Activated naive CD4-positive, alpha-beta T cell treated with anti-CD3 and anti-CD28 coated beads, Interleukin-2, amount 10 ng/mL, durations not matched to agents 7 days and 5 days (primary cell): ENCODE measurements around the gene FLNA.
"Not testable (repeated sequence)": the region's sequence is repeated elsewhere in the genome, so short reads cannot be mapped to it uniquely, and the experiment has no call there.

Source experiments
- CTCF ChIA-PET: fragments of 350-600 bp; sonication (Branson Sonifier 250); formaldehyde crosslinking; loops from one replicate; lab custom pipeline; 2021; ENCODE audit warnings: antibody characterized with exemption; lab: Charles Lee
- DNase-seq: peaks from one replicate; pipeline ENCODE4 v3.0.0-alpha.2; 2020
- H3K27ac Mint-ChIP-seq: one replicate; pipeline ENCODE4 v1.8.0; 2021; ENCODE audit warnings: mild to moderate bottlenecking, moderate library complexity, mixed read lengths
- H3K27me3 Mint-ChIP-seq: one replicate; pipeline ENCODE4 v1.8.0; 2021; ENCODE audit warnings: mild to moderate bottlenecking, mixed read lengths
- H3K36me3 Mint-ChIP-seq: one replicate; pipeline ENCODE4 v1.8.0; 2021; ENCODE audit warnings: mixed read lengths
- H3K4me1 Mint-ChIP-seq: one replicate; pipeline ENCODE4 v1.8.0; 2021; ENCODE audit warnings: mixed read lengths
- H3K4me3 Mint-ChIP-seq: one replicate; pipeline ENCODE4 v1.8.0; 2021; ENCODE audit warnings: mild to moderate bottlenecking, moderate library complexity, mixed read lengths
- H3K9me3 Mint-ChIP-seq: one replicate; pipeline ENCODE4 v1.8.0; 2021; ENCODE audit warnings: mixed read lengths

FLNA gene

DNA sequence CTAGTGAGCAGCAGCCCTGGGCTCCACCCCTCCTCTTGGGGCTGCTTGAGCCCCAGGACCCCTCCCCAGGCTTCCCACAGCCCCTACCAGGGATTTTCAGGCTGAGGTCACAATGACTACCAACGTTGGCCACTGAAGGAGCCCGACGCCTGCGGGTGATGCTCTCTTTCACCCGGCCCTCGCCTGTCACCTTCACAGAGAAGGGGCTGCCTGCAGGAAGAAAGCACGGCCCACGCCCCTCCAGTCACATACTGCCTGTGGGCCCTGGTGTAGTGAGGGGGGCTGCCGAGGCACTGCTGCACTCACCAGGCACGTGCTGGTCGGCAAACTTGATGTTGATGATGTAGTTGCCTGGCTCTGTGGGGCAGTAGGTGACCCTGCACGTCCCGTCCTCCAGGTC, 22.0 kb downstream of the FLNA start:
- Mint-ChIP-seq H3K36me3 (peaks cover 25% of the 10 kb centered on the region), H3K4me3 (no peak overlapping the region), H3K4me1 (peaks cover 72% of the 10 kb centered on the region), H3K27me3 (no peaks in the 10 kb centered on the region), H3K27ac (peak overlapping the region; percentile 83), H3K9me3 (no peaks in the 10 kb centered on the region)
- no peak for DNase-seq
- CTCF ChIA-PET: no interaction called here

- H3K4me1 Mint-ChIP-seq: peaks cover 75% of the 10 kb centered on the region
- CTCF ChIA-PET: no interaction called here
- H3K4me3 Mint-ChIP-seq: no peak overlapping the region
- H3K36me3 Mint-ChIP-seq: peaks cover 28% of the 10 kb centered on the region
- no peaks in the 10 kb centered on the region for H3K9me3 Mint-ChIP-seq
- DNase-seq: no peak
- no peaks in the 10 kb centered on the region for H3K27me3 Mint-ChIP-seq
- peak overlapping the region; percentile 83 for H3K27ac Mint-ChIP-seq
Measured at GRCh38 chrX:154352012-154352401, 22.4 kb downstream of the FLNA start.

DNA sequence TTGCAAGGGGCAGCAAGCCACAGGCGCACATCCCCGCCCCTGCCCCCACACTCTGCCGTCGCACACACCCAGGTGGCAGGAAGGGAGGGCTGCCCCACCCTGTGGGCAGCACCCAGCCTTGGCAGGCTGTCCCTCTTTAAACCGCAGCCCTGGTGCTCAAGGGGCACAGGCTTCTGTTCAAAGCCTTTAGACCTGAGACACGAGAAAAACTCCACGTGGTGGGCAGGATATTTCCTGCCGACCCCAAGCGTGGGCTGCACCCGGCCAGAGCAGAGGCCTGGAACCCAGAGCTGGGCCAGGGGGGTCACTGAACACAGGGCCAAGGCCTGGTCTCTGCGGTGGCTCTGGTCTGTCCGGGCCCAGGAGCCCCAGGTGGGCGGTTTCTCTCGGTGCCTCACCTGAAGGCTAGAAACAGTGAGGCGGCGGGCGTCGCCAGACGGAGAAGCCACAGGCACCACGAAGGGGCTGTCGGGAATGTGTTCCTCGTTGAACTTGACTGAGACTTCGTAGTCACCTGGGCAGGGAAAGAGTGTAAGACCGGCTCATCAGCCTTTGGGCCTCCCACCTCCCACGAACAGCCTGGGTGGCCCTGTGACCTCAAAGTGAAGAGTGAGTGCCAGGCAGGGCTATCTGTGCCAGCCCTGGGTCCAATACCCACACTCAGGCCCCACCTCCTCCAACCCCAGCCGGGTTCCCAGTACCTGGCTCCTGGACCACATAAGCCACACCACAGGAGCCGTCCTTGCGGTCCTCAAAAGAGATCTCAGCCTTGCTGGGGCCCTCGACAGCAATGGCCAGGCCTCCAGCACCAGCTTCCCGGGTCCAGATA, 23.0 kb downstream of the FLNA start:
- Mint-ChIP-seq H3K9me3 (no peaks in the 10 kb centered on the region), H3K27me3 (no peaks in the 10 kb centered on the region), H3K4me1 (peaks cover 74% of the 10 kb centered on the region), H3K4me3 (no peak overlapping the region), H3K27ac (peak overlapping the region; percentile 83), H3K36me3 (peaks cover 28% of the 10 kb centered on the region)
- DNase-seq: peak; percentile 46
- CTCF ChIA-PET: no interaction called here

DNA sequence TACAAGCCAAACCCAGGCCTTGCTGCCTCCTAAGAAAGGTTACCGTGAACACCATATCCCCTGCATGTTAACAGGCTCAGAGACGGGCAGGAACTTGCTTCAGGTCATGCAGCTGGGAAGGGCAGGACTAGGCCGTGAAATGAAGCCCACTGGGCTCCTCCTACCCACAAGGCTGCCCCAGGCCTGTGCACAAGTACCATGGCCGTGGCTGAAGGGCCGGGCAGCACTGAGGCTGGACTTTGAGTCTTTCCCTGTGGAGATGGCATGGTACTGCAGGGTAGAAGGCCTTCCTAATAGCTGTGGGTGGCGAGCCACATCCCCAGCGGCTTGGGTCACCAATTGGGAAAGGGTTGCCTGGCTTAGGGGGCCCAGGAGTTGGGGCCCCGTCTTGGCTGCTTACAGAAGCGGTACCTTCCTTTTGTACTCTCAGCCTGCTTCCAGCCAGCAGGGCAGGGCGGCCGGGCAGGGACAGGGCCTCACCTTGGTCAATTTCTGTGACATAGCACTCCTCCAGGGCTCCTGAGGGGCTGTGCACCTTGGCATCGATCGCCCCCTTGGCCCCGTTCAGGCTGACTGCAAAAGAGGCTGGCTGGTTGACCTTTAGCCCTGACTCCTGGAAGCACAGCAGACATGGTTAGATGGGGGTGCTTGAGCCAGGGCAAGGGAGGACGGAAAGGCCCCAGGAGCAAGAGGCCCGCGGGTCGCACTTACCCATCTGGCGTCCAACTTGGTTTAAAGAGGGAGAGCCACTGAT, 23.8 kb downstream of the FLNA start:
- Mint-ChIP-seq H3K27me3 (no peaks in the 10 kb centered on the region), H3K27ac (peak overlapping the region; percentile 83), H3K4me1 (peaks cover 69% of the 10 kb centered on the region), H3K4me3 (no peak overlapping the region), H3K36me3 (peaks cover 26% of the 10 kb centered on the region), H3K9me3 (no peaks in the 10 kb centered on the region)
- CTCF ChIA-PET: no interaction called here
- no peak for DNase-seq

GRCh38 chrX:154349979-154350378, 24.5 kb downstream of the FLNA start:
- Mint-ChIP-seq H3K4me3 (no peak overlapping the region), H3K27ac (peak overlapping the region; percentile 69), H3K36me3 (peaks cover 26% of the 10 kb centered on the region), H3K27me3 (no peaks in the 10 kb centered on the region), H3K9me3 (no peaks in the 10 kb centered on the region), H3K4me1 (peaks cover 67% of the 10 kb centered on the region)
- CTCF ChIA-PET: no interaction called here
- DNase-seq: no peak

DNA sequence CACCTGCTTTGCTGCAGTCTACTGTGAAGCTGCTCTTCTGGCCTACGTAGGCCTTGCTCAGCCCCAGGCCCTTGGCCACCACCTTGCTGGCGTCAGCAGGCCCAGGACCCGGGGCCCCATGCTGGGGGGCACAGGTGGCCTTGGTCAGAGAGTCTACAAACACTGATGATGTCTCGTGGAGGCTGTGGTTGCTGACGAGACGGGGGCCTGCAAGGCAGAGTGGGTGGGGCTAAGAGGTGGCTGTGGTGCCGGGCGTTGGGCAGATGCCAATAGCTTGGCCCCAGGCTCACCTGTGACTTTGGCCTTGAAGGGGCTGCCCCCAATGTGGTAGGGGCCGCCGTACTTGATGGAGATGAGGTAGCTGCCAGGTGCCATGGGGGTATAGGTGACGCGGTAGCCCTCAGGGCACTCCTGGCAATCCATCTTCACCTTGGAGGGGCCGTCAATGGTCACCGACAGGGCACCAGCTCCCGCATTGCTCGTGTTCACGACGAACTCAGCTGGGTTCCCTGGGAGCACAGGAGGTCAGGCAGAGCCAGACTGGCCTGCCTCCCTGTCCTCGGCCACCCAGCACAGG, 25.0 kb downstream of the FLNA start:
- peaks cover 64% of the 10 kb centered on the region for H3K4me1 Mint-ChIP-seq
- H3K27me3 Mint-ChIP-seq: no peaks in the 10 kb centered on the region
- no peak for DNase-seq
- no peaks in the 10 kb centered on the region for H3K9me3 Mint-ChIP-seq
- no peak overlapping the region for H3K4me3 Mint-ChIP-seq
- H3K27ac Mint-ChIP-seq: peak overlapping the region; percentile 69
- peaks cover 26% of the 10 kb centered on the region for H3K36me3 Mint-ChIP-seq
- CTCF ChIA-PET: interaction anchor here (1.9 kb wide), 1 partner anchor 24 kb away, joined by 4 read pairs; no protein-coding TSS in a partner anchor

GRCh38 chrX:154348646-154349358, 25.6 kb downstream of the FLNA start:
- Mint-ChIP-seq H3K4me1 (peaks cover 58% of the 10 kb centered on the region), H3K27ac (peak overlapping the region; percentile 83), H3K36me3 (peaks cover 24% of the 10 kb centered on the region), H3K27me3 (no peaks in the 10 kb centered on the region), H3K9me3 (no peaks in the 10 kb centered on the region), H3K4me3 (no peak overlapping the region)
- DNase-seq: no peak
- CTCF ChIA-PET: interaction anchor here (1.9 kb wide), 1 partner anchor 25 kb away, joined by 4 read pairs; no protein-coding TSS in a partner anchor

DNA sequence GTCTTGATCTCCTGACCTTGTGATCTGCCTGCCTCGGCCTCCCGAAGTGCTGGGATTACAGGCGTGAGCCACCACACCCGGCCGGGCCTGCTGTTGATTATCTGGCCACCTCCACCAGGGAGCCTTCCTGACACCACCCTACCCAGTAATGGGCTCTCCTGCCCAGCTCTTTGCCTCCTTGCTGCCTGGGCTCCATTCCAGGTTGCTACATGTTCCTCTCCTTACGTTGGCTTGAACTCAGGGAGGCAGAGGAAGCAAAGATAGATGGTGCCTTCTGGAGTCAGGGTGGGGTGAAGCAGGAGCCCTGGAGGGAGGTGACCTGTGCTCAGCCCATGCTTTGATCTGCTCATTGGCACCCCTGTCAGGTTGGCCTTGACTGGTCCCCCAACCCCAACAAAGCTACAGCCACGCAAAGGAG, 26.3 kb downstream of the FLNA start:
- CTCF ChIA-PET: interaction anchor here (1.9 kb wide), 1 partner anchor 26 kb away, joined by 4 read pairs; no protein-coding TSS in a partner anchor
- peaks cover 20% of the 10 kb centered on the region for H3K36me3 Mint-ChIP-seq
- H3K4me1 Mint-ChIP-seq: peaks cover 51% of the 10 kb centered on the region
- no peak for DNase-seq
- H3K27me3 Mint-ChIP-seq: no peaks in the 10 kb centered on the region
- H3K9me3 Mint-ChIP-seq: no peaks in the 10 kb centered on the region
- no peak overlapping the region for H3K4me3 Mint-ChIP-seq
- peak overlapping the region; percentile 83 for H3K27ac Mint-ChIP-seq

DNA sequence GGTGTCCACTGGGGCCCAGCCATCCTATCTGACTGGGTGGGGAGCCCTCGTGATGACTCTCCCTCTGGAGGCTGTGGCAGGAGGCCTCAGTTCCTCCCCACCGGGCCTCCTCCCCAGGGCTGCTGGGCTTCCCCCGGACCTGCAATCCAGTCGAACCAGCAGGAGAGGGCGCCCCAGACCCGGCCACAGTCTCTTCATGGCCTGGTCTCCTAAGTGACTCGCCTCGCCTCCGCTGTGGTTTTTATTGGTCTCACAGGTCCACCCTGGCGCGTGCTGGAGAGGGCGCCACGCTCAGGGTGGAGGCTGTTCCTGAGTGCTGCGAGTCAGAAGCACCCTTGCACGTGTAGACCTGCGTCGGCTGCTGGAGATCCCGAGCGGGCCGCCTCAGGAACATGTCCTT, 30.8 kb downstream of the FLNA start:
- H3K36me3 Mint-ChIP-seq, CTCF ChIA-PET, H3K4me3 Mint-ChIP-seq, H3K27ac Mint-ChIP-seq, H3K27me3 Mint-ChIP-seq, H3K9me3 Mint-ChIP-seq, DNase-seq: not testable (repeated sequence)
- peaks cover 12% of the 10 kb centered on the region for H3K4me1 Mint-ChIP-seq

- H3K27me3 Mint-ChIP-seq, H3K36me3 Mint-ChIP-seq, CTCF ChIA-PET, H3K4me3 Mint-ChIP-seq, DNase-seq, H3K4me1 Mint-ChIP-seq, H3K9me3 Mint-ChIP-seq, H3K27ac Mint-ChIP-seq: not testable (repeated sequence)
Measured at GRCh38 chrX:154343063-154343462, 31.4 kb downstream of the FLNA start.

- H3K36me3 Mint-ChIP-seq, H3K4me1 Mint-ChIP-seq, H3K9me3 Mint-ChIP-seq, CTCF ChIA-PET, H3K27me3 Mint-ChIP-seq, H3K4me3 Mint-ChIP-seq, DNase-seq, H3K27ac Mint-ChIP-seq: not testable (repeated sequence)
Measured at GRCh38 chrX:154341399-154342298, 32.8 kb downstream of the FLNA start.

GRCh38 chrX:154334496-154334895, 39.9 kb downstream of the FLNA start:
- peaks cover 24% of the 10 kb centered on the region for H3K4me1 Mint-ChIP-seq
- no peaks in the 10 kb centered on the region for H3K27me3 Mint-ChIP-seq
- no peaks in the 10 kb centered on the region for H3K9me3 Mint-ChIP-seq
- no peaks in the 10 kb centered on the region for H3K36me3 Mint-ChIP-seq
- CTCF ChIA-PET: no interaction called here
- DNase-seq: no peak
- H3K4me3 Mint-ChIP-seq: no peak overlapping the region
- no peak overlapping the region for H3K27ac Mint-ChIP-seq

DNA sequence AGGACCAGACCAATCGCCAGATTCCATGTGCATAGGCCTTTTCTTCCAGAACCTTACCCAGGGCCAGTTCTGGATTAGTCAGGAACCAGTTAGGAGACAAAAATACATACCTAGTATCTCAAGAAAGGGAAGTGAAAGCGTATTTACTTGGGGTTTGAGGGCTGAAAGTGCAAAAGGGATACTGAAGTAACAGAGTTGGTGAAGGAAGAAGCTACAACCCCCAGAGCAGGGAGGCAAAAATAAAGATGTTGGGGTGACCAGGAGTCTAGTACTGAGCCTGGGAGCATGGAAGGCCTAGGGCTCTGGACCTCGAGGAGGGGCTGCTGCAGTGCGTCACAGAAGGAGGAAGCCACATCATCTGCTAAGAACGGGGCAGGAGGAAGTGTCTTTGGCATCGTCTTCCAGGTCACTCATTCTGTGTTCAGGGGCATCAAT, 40.6 kb downstream of the FLNA start:
- CTCF ChIA-PET: no interaction called here
- H3K36me3 Mint-ChIP-seq: no peaks in the 10 kb centered on the region
- H3K27me3 Mint-ChIP-seq: no peaks in the 10 kb centered on the region
- peak overlapping the region; percentile 40 for H3K27ac Mint-ChIP-seq
- peaks cover 26% of the 10 kb centered on the region for H3K4me1 Mint-ChIP-seq
- no peak overlapping the region for H3K4me3 Mint-ChIP-seq
- no peak for DNase-seq
- H3K9me3 Mint-ChIP-seq: no peaks in the 10 kb centered on the region
